A549 (cell line): ENCODE results near the gene GJB2. TPM values are rescaled to one million over a fixed set of nuclear protein-coding genes. Genes with fewer than 3 reads are reported as not detected.

ENCODE experiments used
- ATAC-seq, 2 experiments: fragments of 200-7000 bp in 1 of 2; fragments of >200 bp in 1 of 2; cut with Nextera tagmentation in 1 of 2; cut with Tn5 transposase in 1 of 2; 3 replicates each; pipeline versions ENCODE4 v1.8.0 to v1.9.1; 2018 to 2020; ENCODE audit warnings: mild to moderate bottlenecking in 1 of 2, moderate library complexity in 1 of 2
- CTCF ChIA-PET: fragments of 300-600 bp; sonication (Branson Sonifier 250); formaldehyde crosslinking; extraction: SDS; loops from one replicate; lab custom pipeline; 2021; ENCODE audit warnings: antibody characterized with exemption, inconsistent platforms; lab: Yijun Ruan, JAX
- POLR2A ChIA-PET: fragments of 350-600 bp; formaldehyde crosslinking; extraction: SDS; loops from one replicate; lab custom pipeline; 2021; ENCODE audit warnings: antibody characterized with exemption, inconsistent platforms; lab: Yijun Ruan, JAX
- DNase-seq, 2 experiments: peaks; one replicate each; pipeline versions ENCODE4 v3.0.0 to v3.0.0-alpha.2; 2011 to 2016; ENCODE audit warnings: low read depth in 1 of 2, low spot score in 1 of 2
- FAIRE-seq: peaks from 2 replicates; lab custom pipeline; 2011; peaks lifted over from hg19 to GRCh38; lab: Jason Lieb, UNC
- H3K27ac ChIP-seq, 2 experiments: fragments of >200 bp; sonication (Bioruptor Twin); formaldehyde crosslinking; 3 replicates each; pipeline ENCODE4 v1.5.1; 2016 to 2017
- H3K4me1 ChIP-seq: fragments of >200 bp; sonication (Bioruptor Twin); formaldehyde crosslinking; 3 replicates; pipeline ENCODE4 v1.6.1; 2016
- H3K4me2 ChIP-seq: fragments of >200 bp; sonication (Bioruptor Twin); formaldehyde crosslinking; 3 replicates; pipeline ENCODE4 v1.6.1; 2016
- H3K4me3 ChIP-seq: fragments of >200 bp; sonication (Bioruptor Twin); formaldehyde crosslinking; 3 replicates; pipeline ENCODE4 v1.5.1; 2016
- H3K9me3 ChIP-seq: fragments of >200 bp; sonication (Bioruptor Twin); formaldehyde crosslinking; 3 replicates; pipeline ENCODE4 v1.6.1; 2016
- CBX2 ChIP-seq: fragments of 200-600 bp; sonication (generic); IDR thresholded peaks from 2 replicates; pipeline ENCODE4 v1.6.1; 2016; ENCODE audit warnings: low read depth, mild to moderate bottlenecking, borderline replicate concordance
- CBX8 ChIP-seq: fragments of 200-600 bp; sonication (generic); IDR thresholded peaks from 2 replicates; pipeline ENCODE4 v1.6.1; 2016
- EHMT2 ChIP-seq: fragments of 200-600 bp; sonication (generic); IDR thresholded peaks from 2 replicates; pipeline ENCODE4 v1.6.1; 2016; ENCODE audit warnings: antibody characterized with exemption, low read depth, mild to moderate bottlenecking, moderate library complexity
- FOSL2 ChIP-seq, 2 experiments: fragments of 450-650 bp in 1 of 2; fragments of >200 bp in 1 of 2; sonication (Bioruptor Twin) in 1 of 2; formaldehyde crosslinking; IDR thresholded peaks; 2 replicates each; pipeline versions ENCODE4 v1.5.0 to v1.6.1; 2016 to 2020; ENCODE audit warnings: mild to moderate bottlenecking in 1 of 2, moderate library complexity in 1 of 2
- HDAC2 ChIP-seq: fragments of 200-600 bp; sonication (generic); IDR thresholded peaks from 2 replicates; pipeline ENCODE4 v1.6.1; 2016
- JUNB ChIP-seq: fragments of >200 bp; sonication (Bioruptor Twin); formaldehyde crosslinking; IDR thresholded peaks from 2 replicates; pipeline ENCODE4 v1.6.1; 2016
- KDM1A ChIP-seq: fragments of 200-600 bp; sonication (generic); IDR thresholded peaks from 2 replicates; pipeline ENCODE4 v1.6.1; 2016; ENCODE audit warnings: low read depth, mild to moderate bottlenecking
- KDM5A ChIP-seq: fragments of 200-600 bp; sonication (generic); IDR thresholded peaks from 2 replicates; pipeline ENCODE4 v1.6.1; 2016; ENCODE audit warnings: antibody characterized with exemption, mild to moderate bottlenecking
- MAZ ChIP-seq: fragments of 150-350 bp; IDR thresholded peaks from 2 replicates; pipeline ENCODE4 v1.6.1; 2014; ENCODE audit warnings: antibody characterized with exemption, low read depth, low read length, borderline replicate concordance
- POLR2A ChIP-seq: IDR thresholded peaks from 2 replicates; pipeline ENCODE4 v1.6.1; 2012; ENCODE audit warnings: mild to moderate bottlenecking, low read length
- RAD21 ChIP-seq, 2 experiments: fragments of >200 bp in 1 of 2; sonication (Bioruptor Twin) in 1 of 2; formaldehyde crosslinking in 1 of 2; IDR thresholded peaks in 1 of 2; conservative IDR thresholded peaks in 1 of 2; 2 replicates in 1 of 2; 3 replicates in 1 of 2; pipeline ENCODE4 v1.6.1; 2012 to 2018; ENCODE audit warnings: inconsistent platforms in 1 of 2
- REST ChIP-seq: fragments of 200-600 bp; sonication (generic); IDR thresholded peaks from 2 replicates; pipeline ENCODE4 v1.6.1; 2016; ENCODE audit warnings: antibody characterized with exemption, mild to moderate bottlenecking, moderate library complexity
- RFX5 ChIP-seq: fragments of 450-650 bp; IDR thresholded peaks from 2 replicates; pipeline ENCODE4 v1.7.1; 2014; ENCODE audit warnings: antibody characterized with exemption, mild to moderate bottlenecking, moderate library complexity
- RNF2 ChIP-seq: fragments of 200-600 bp; sonication (generic); IDR thresholded peaks from 2 replicates; pipeline ENCODE4 v1.6.1; 2016; ENCODE audit warnings: low read depth, mild to moderate bottlenecking, antibody characterized with exemption, moderate library complexity, borderline replicate concordance
- SMC3 ChIP-seq: fragments of >200 bp; sonication (Bioruptor Twin); formaldehyde crosslinking; IDR thresholded peaks from 3 replicates; pipeline ENCODE4 v1.6.1; 2018; ENCODE audit warnings: inconsistent platforms
- TFCP2L1 ChIP-seq: fragments of 250-450 bp; sonication (Bioruptor Pico); IDR thresholded peaks from 2 replicates; pipeline ENCODE4 v1.5.0; 2021; ENCODE audit warnings: mild to moderate bottlenecking
- TP53 ChIP-seq: fragments of 250-450 bp; sonication (Bioruptor Pico); IDR thresholded peaks from 2 replicates; pipeline ENCODE4 v1.5.0; 2021; ENCODE audit warnings: mild to moderate bottlenecking, moderate library complexity
- USF2 ChIP-seq: fragments of 450-650 bp; IDR thresholded peaks from 2 replicates; pipeline ENCODE4 v1.6.1; 2014; ENCODE audit warnings: antibody characterized with exemption
- ZNF302 ChIP-seq: fragments of 250-450 bp; sonication (Bioruptor Pico); IDR thresholded peaks from 2 replicates; pipeline ENCODE4 v1.9.0; 2021; ENCODE audit warnings: inconsistent platforms, mild to moderate bottlenecking, moderate library complexity
- WGBS: methylation state at CpG from one replicate; pipeline ENCODE4 v1.1.6; 2017; ENCODE audit errors: missing lambda C conversion rate; 5-methylcytosine and 5-hydroxymethylcytosine counted together
- polyA plus RNA-seq, 4 experiments: library from polyadenylated mRNA; depleted of rRNA in 3 of 4; stranded (reverse); fragments of >200 nt; fragmentation: RNase III in 1 of 4; extraction: RNeasy Plus Mini Kit Qiagen cat#74134 plus additional on column Dnase treatment in 1 of 4; gene quantifications; 2 replicates in 3 of 4; 3 replicates in 1 of 4; pipeline ENCODE4 v1.2.3, GENCODE V29; 2011 to 2017
- TF ChIP-seq, protein P1 (sequence below): fragments of >200 bp; sonication (Bioruptor Twin); formaldehyde crosslinking; IDR thresholded peaks from 3 replicates; pipeline ENCODE4 v1.5.1; 2016
- TF ChIP-seq, protein P2 (sequence below): fragments of 150-350 bp; IDR thresholded peaks from 2 replicates; pipeline ENCODE4 v1.6.1; 2014; ENCODE audit warnings: low read depth, mild to moderate bottlenecking, low read length

The GJB2 gene
- polyA plus RNA-seq, 2 of the 4 experiments (the other 2 are of a cell fraction): 0.40 to 0.66 TPM

- CTCF ChIA-PET: interaction anchor here (0.7 to 4.3 kb wide), 4 partner anchors 11 to 740 kb away, joined by 3 to 24 read pairs (median 4); no protein-coding TSS in a partner anchor
These were observed 7.2 kb downstream of the GJB2 start for GRCh38 chr13:20185366-20186056.

DNA sequence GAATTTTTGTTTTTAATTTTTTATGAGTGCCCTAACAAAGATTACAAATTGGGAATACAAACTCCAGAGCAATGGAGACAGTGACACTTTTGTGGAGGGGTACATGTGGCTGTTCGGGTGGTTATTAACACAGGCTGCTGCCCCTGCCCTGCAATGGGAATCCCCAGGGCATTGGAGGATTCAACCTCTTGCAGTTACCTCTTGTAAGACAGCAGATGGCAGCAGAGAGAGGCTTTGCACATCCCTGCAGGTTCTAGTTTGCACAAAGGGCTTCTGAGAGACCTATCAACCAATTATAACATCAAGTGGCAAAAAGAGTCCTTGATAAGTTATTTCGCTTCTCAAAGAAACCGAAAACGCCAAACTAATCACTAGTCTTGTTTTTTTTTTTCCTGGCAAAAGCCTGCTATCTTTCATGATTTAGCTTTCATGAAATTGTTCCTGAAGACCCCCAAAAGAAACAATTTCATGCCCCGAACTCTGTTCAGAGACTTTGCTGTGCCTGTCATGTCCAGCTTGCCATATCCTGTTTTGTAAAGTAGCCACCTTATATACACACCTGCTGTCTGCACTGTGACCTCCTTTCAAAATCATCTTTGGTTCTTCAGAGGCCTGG is 10.4 kb downstream of the GJB2 start:
- no peaks in the 10 kb centered on the region for H3K9me3 ChIP-seq
- H3K4me2 ChIP-seq: no peak overlapping the region; the same call in 2 of the 3 replicates
- CTCF ChIA-PET: interaction anchor here (0.7 to 2.1 kb wide), 10 partner anchors 9 to 743 kb away, joined by 3 to 16 read pairs (median 4); partner anchors contain the start of genes GJB2 and IL17D
- TF ChIP-seq, protein P1, sequence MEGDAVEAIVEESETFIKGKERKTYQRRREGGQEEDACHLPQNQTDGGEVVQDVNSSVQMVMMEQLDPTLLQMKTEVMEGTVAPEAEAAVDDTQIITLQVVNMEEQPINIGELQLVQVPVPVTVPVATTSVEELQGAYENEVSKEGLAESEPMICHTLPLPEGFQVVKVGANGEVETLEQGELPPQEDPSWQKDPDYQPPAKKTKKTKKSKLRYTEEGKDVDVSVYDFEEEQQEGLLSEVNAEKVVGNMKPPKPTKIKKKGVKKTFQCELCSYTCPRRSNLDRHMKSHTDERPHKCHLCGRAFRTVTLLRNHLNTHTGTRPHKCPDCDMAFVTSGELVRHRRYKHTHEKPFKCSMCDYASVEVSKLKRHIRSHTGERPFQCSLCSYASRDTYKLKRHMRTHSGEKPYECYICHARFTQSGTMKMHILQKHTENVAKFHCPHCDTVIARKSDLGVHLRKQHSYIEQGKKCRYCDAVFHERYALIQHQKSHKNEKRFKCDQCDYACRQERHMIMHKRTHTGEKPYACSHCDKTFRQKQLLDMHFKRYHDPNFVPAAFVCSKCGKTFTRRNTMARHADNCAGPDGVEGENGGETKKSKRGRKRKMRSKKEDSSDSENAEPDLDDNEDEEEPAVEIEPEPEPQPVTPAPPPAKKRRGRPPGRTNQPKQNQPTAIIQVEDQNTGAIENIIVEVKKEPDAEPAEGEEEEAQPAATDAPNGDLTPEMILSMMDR: peak; percentile 67
- TF ChIP-seq TP53 (CRISPR knock-in tag): no peak
- TF ChIP-seq RAD21 (conservative IDR thresholded peaks at IDR 0.05 in 1 of 2, IDR thresholded peaks at IDR 0.05 in 1 of 2): peak; percentile 60 to 67; a peak in 4 of 5 replicates
- peak; percentile 60; the same call in 2 of the 3 replicates for TF ChIP-seq SMC3
- H3K27ac ChIP-seq: no peak overlapping the region
- POLR2A ChIA-PET: no interaction called here
- no peak overlapping the region for H3K4me3 ChIP-seq
- WGBS: 20% methylated on average over 5 of the region's 5 CpGs
- no peaks in the 10 kb centered on the region for H3K4me1 ChIP-seq
- ATAC-seq (peak; percentile 93 to 96), FAIRE-seq (no peak), DNase-seq (peak; percentile 58 to 71)

More at GRCh38 chr13:20185366-20186056, 7.2 kb downstream of the GJB2 start:
- Histone ChIP-seq H3K27ac (no peak overlapping the region), H3K9me3 (no peaks in the 10 kb centered on the region), H3K4me3 (no peak overlapping the region), H3K4me1 (no peaks in the 10 kb centered on the region), H3K4me2 (no peak overlapping the region)
- TF ChIP-seq MAZ (no peak), EHMT2 (no peak), RNF2 (no peak)
- FAIRE-seq (no peak), ATAC-seq (no peak), DNase-seq (no peak)
- 44% methylated on average over 6 of the region's 12 CpGs for WGBS
- POLR2A ChIA-PET: no interaction called here

- TF ChIP-seq USF2: no peak
- TF ChIP-seq TFCP2L1: no peak
- no peak for TF ChIP-seq JUNB
- no peak for TF ChIP-seq RFX5
- CTCF ChIA-PET: interaction anchor here (0.9 to 2.1 kb wide), 6 partner anchors 11 to 744 kb away, joined by 3 to 16 read pairs (median 6); partner anchors contain the start of genes GJB2 and IL17D
- no peaks in the 10 kb centered on the region for H3K9me3 ChIP-seq
- no peak overlapping the region for H3K4me3 ChIP-seq
- DNase-seq (no peak), ATAC-seq (no peak), FAIRE-seq (no peak)
- H3K4me1 ChIP-seq: no peaks in the 10 kb centered on the region
- POLR2A ChIA-PET: no interaction called here
- H3K27ac ChIP-seq: no peak overlapping the region
- 63% methylated on average over 3 of the region's 3 CpGs for WGBS
- no peak overlapping the region for H3K4me2 ChIP-seq
These were observed 11.6 kb downstream of the GJB2 start for GRCh38 chr13:20181188-20181587.

DNA sequence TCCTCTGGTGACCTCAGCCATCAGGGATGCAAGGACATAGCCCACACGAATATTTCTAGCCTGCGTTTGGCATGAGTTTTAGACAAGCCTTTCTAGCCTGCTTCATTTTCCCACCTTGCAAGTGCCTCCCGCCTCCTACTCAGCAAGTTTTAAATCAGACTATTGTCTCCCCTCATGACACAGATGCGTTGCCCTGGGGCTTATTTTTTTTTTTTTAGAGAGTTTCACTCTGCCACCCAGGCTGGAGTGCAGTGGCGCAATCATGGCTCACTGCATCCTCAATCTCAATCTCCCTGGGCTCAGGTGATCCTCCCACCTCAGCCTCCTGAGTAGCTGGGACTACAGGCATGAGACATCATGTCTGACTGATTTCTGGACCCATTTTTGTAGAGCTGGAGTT is 14.6 kb downstream of the GJB2 start:
- DNase-seq (no peak), ATAC-seq (no peak), FAIRE-seq (no peak)
- H3K27ac ChIP-seq: no peak overlapping the region
- POLR2A ChIA-PET: no interaction called here
- H3K9me3 ChIP-seq: no peaks in the 10 kb centered on the region
- H3K4me3 ChIP-seq: no peak overlapping the region
- 64% methylated on average over 5 of the region's 5 CpGs for WGBS
- H3K4me2 ChIP-seq: no peak overlapping the region
- peaks cover 17% of the 10 kb centered on the region for H3K4me1 ChIP-seq
- CTCF ChIA-PET: interaction anchor here (1.2 kb wide), 1 partner anchor 651 kb away, joined by 4 read pairs; no protein-coding TSS in a partner anchor
- TF ChIP-seq ZNF302 (CRISPR knock-in tag): no peak
- no peak for TF ChIP-seq REST
- no peak for TF ChIP-seq HDAC2
- TF ChIP-seq POLR2A: no peak
- no peak for TF ChIP-seq CBX8
- no peak for TF ChIP-seq KDM1A
- no peak for TF ChIP-seq TFCP2L1
- no peak for TF ChIP-seq FOSL2 (IDR thresholded peaks at IDR 0.05)
- no peak for TF ChIP-seq FOSL2 (CRISPR knock-in tag; IDR thresholded peaks at IDR 0.05)
- TF ChIP-seq, protein P2, sequence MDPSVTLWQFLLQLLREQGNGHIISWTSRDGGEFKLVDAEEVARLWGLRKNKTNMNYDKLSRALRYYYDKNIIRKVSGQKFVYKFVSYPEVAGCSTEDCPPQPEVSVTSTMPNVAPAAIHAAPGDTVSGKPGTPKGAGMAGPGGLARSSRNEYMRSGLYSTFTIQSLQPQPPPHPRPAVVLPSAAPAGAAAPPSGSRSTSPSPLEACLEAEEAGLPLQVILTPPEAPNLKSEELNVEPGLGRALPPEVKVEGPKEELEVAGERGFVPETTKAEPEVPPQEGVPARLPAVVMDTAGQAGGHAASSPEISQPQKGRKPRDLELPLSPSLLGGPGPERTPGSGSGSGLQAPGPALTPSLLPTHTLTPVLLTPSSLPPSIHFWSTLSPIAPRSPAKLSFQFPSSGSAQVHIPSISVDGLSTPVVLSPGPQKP: no peak
- TF ChIP-seq CBX2: no peak
- no peak for TF ChIP-seq KDM5A
